Transverse colon (tissue), 4 donors: ENCODE results near the gene CDHR2. TPM values are rescaled to one million over a fixed set of nuclear protein-coding genes. Genes with fewer than 3 reads are reported as not detected.

Source experiments
- DNase-seq: peaks from one replicate; pipeline ENCODE4 v3.0.0-alpha.2; 2019
- H3K27ac ChIP-seq, 4 donors: fragments of 200-600 bp; sonication (generic); 2 replicates each; pipeline ENCODE4 v1.5.1; 2016 to 2018; ENCODE audit warnings: inconsistent platforms in 4 of 4
- H3K27me3 ChIP-seq: fragments of 200-600 bp; sonication (generic); 2 replicates; pipeline ENCODE4 v1.5.1; 2017; ENCODE audit warnings: inconsistent platforms
- H3K36me3 ChIP-seq, 4 donors: fragments of 200-600 bp; sonication (generic); 2 replicates each; pipeline ENCODE4 v1.5.1; 2017 to 2019; ENCODE audit warnings: inconsistent platforms in 4 of 4
- H3K4me1 ChIP-seq, 4 donors: fragments of 200-600 bp; sonication (generic); 2 replicates each; pipeline ENCODE4 v1.5.1; 2017 to 2020; ENCODE audit warnings: inconsistent platforms in 4 of 4
- H3K4me3 ChIP-seq, 4 donors: fragments of 200-600 bp; sonication (generic); 1 replicate in 1 of 4; 2 replicates in 3 of 4; pipeline versions ENCODE4 v1.5.1 to v1.6.1; 2017 to 2019; ENCODE audit warnings: inconsistent platforms in 4 of 4
- H3K9me3 ChIP-seq, 2 donors: fragments of 200-600 bp; sonication (generic); 2 replicates each; pipeline ENCODE4 v1.5.1; 2017 to 2019; ENCODE audit warnings: inconsistent platforms in 2 of 2
- CTCF ChIP-seq, 5 experiments: fragments of 200-600 bp in 3 of 5; fragments of 450-650 bp in 2 of 5; sonication (generic) in 3 of 5; IDR thresholded peaks; 1 replicate in 2 of 5; 2 replicates in 3 of 5; pipeline ENCODE4 v1.5.1; 2016 to 2017; ENCODE audit warnings: antibody characterized with exemption in 5 of 5, inconsistent platforms in 3 of 5, mild to moderate bottlenecking in 2 of 5, moderate library complexity in 1 of 5
- EP300 ChIP-seq: sonication (generic); formaldehyde crosslinking; IDR thresholded peaks from one replicate; pipeline ENCODE4 v1.6.1; 2017; ENCODE audit warnings: antibody characterized with exemption, low read depth
- POLR2A ChIP-seq: fragments of 450-650 bp; IDR thresholded peaks from one replicate; pipeline ENCODE4 v1.6.1; 2016; ENCODE audit warnings: antibody characterized with exemption, mild to moderate bottlenecking, moderate library complexity
- POLR2AphosphoS5 ChIP-seq, 3 donors: sonication (generic); formaldehyde crosslinking; IDR thresholded peaks; one replicate each; pipeline ENCODE4 v1.6.1; 2016; ENCODE audit warnings: antibody characterized with exemption in 3 of 3
- WGBS, 2 donors: methylation state at CpG; one replicate each; pipeline ENCODE4 v1.1.5; 2018; ENCODE audit warnings: low coverage in 1 of 2; 5-methylcytosine and 5-hydroxymethylcytosine counted together
- in situ Hi-C, 4 donors: fragments of 200-750 bp; cut with MboI; loops; one replicate each; pipeline versions ENCODE4 v1.15.0 to v1.15.1; 2017; ENCODE audit warnings: low sequenced_read_pairs in 3 of 4, low pct_ligation_motif_present in 1 of 4, low pct_unique_long_range_greater_than_20kb in 1 of 4
- intact Hi-C: fragments of 100-400 bp; cut with DNase I; formaldehyde crosslinking; loops from one replicate; pipeline ENCODE4 v1.15.1; 2023; ENCODE audit warnings: low total_unique reads
- total RNA-seq, 4 donors: library from RNA; depleted of rRNA; stranded (reverse); fragments of >200 nt; gene quantifications; one replicate each; pipeline ENCODE4 v1.1.0, GENCODE V29; 2016

The CDHR2 gene
- total RNA-seq, 4 donors from 2014 or later = 15.5 to 257 (median 104) TPM

GRCh38 chr5:176562189-176562588 lies 13.0 kb downstream of the CDHR2 start:
- Histone ChIP-seq H3K9me3 (no peaks in the 10 kb centered on the region), H3K27ac (no peak overlapping the region), H3K4me3 (no peak overlapping the region), H3K27me3 (no peaks in the 10 kb centered on the region), H3K36me3 (no peaks in the 10 kb centered on the region), H3K4me1 (no peaks in the 10 kb centered on the region)
- WGBS, 2 donors = 49 to 80% methylated on average over 9 to 10 of the region's 10 CpGs
- TF ChIP-seq CTCF (IDR thresholded peaks at IDR 0.05) (no peak), POLR2A (no peak), EP300 (no peak), POLR2AphosphoS5 (IDR thresholded peaks at IDR 0.05) (no peak)
- in situ Hi-C loops = no loop called here
- DNase-seq = no peak
- intact Hi-C loops = no loop called here

GRCh38 chr5:176564002-176564401 lies 14.9 kb downstream of the CDHR2 start:
- in situ Hi-C loops (no loop called here), intact Hi-C loops (no loop called here)
- no peak for TF ChIP-seq POLR2A
- no peak for TF ChIP-seq POLR2AphosphoS5 (IDR thresholded peaks at IDR 0.05)
- TF ChIP-seq EP300 = no peak
- TF ChIP-seq CTCF (IDR thresholded peaks at IDR 0.05) = no peak
- DNase-seq = no peak
- H3K27ac ChIP-seq = no peak overlapping the region
- 83 to 90% methylated on average over 8 to 10 of the region's 10 CpGs for WGBS, 2 donors
- H3K4me3 ChIP-seq = no peak overlapping the region
- H3K9me3 ChIP-seq = no peaks in the 10 kb centered on the region
- H3K27me3 ChIP-seq = no peaks in the 10 kb centered on the region
- no peaks in the 10 kb centered on the region for H3K4me1 ChIP-seq
- no peaks in the 10 kb centered on the region for H3K36me3 ChIP-seq

GRCh38 chr5:176565760-176566288 lies 16.7 kb downstream of the CDHR2 start:
- no peaks in the 10 kb centered on the region for H3K4me1 ChIP-seq
- 76 to 83% methylated on average over 3 to 6 of the region's 6 CpGs for WGBS, 2 donors
- H3K9me3 ChIP-seq = no peaks in the 10 kb centered on the region
- no peaks in the 10 kb centered on the region for H3K36me3 ChIP-seq
- in situ Hi-C loops (no loop called here), intact Hi-C loops (no loop called here)
- H3K4me3 ChIP-seq = no peak overlapping the region
- no peak for DNase-seq
- H3K27me3 ChIP-seq = peaks cover 7% of the 10 kb centered on the region
- H3K27ac ChIP-seq = no peak overlapping the region
- no peak for TF ChIP-seq POLR2A
- TF ChIP-seq EP300 = no peak
- TF ChIP-seq POLR2AphosphoS5 (IDR thresholded peaks at IDR 0.05) = no peak

DNA sequence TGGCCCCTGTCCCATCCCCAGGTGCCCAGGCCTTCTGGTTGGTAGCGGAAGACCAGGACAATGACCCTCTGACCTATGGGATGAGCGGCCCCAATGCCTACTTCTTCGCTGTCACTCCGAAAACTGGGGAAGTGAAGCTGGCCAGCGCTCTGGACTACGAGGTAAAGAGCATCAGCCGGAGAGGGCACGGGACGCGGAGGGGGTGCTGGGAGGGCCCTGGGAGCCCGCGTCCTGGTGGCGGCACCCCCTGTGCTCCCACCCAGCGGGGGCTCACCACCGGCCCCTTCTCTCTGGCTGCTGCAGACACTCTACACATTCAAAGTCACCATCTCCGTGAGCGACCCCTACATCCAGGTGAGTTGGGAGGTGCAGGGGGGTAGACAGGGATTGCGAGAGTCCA lies 19.5 kb downstream of the CDHR2 start:
- in situ Hi-C loops = no loop called here
- no peaks in the 10 kb centered on the region for H3K4me1 ChIP-seq
- DNase-seq = no peak
- no peaks in the 10 kb centered on the region for H3K36me3 ChIP-seq
- H3K4me3 ChIP-seq = no peak overlapping the region
- H3K9me3 ChIP-seq = no peaks in the 10 kb centered on the region
- H3K27ac ChIP-seq = no peak overlapping the region
- no peak for TF ChIP-seq EP300
- TF ChIP-seq CTCF (IDR thresholded peaks at IDR 0.05) = no peak
- no peak for TF ChIP-seq POLR2A
- no peak for TF ChIP-seq POLR2AphosphoS5 (IDR thresholded peaks at IDR 0.05)
- WGBS, 2 donors = 80% methylated on average over 18 of the region's 18 CpGs; no CpG with 5 or more reads in 1 of the 2 donors
- intact Hi-C loops = no loop called here
- peaks cover 7% of the 10 kb centered on the region for H3K27me3 ChIP-seq

GRCh38 chr5:176570044-176570443 lies 20.9 kb downstream of the CDHR2 start:
- in situ Hi-C loops = loop anchor here in 1 of 4 donors (10.0 kb wide), 1 partner anchor 155 kb away; the partner anchor contains the start of gene CLTB

More at GRCh38 chr5:176570044-176570443, 20.9 kb downstream of the CDHR2 start:
- H3K9me3 ChIP-seq = no peaks in the 10 kb centered on the region
- no peak for DNase-seq
- intact Hi-C loops = no loop called here
- no peak overlapping the region for H3K4me3 ChIP-seq
- no peaks in the 10 kb centered on the region for H3K4me1 ChIP-seq
- no peaks in the 10 kb centered on the region for H3K36me3 ChIP-seq
- TF ChIP-seq POLR2A (no peak), CTCF (IDR thresholded peaks at IDR 0.05) (no peak), POLR2AphosphoS5 (IDR thresholded peaks at IDR 0.05) (no peak), EP300 (no peak)
- no peak overlapping the region for H3K27ac ChIP-seq
- peaks cover 7% of the 10 kb centered on the region for H3K27me3 ChIP-seq
- 61 to 88% methylated on average over 1 to 6 of the region's 6 CpGs for WGBS, 2 donors
